ENCODE results near the gene STK10. TPM values are rescaled to one million over a fixed set of nuclear protein-coding genes. Genes with fewer than 3 reads are reported as not detected.

The STK10 gene
- total RNA-seq, 2 experiments from 2014 or later: 211 to 229 TPM

DNA sequence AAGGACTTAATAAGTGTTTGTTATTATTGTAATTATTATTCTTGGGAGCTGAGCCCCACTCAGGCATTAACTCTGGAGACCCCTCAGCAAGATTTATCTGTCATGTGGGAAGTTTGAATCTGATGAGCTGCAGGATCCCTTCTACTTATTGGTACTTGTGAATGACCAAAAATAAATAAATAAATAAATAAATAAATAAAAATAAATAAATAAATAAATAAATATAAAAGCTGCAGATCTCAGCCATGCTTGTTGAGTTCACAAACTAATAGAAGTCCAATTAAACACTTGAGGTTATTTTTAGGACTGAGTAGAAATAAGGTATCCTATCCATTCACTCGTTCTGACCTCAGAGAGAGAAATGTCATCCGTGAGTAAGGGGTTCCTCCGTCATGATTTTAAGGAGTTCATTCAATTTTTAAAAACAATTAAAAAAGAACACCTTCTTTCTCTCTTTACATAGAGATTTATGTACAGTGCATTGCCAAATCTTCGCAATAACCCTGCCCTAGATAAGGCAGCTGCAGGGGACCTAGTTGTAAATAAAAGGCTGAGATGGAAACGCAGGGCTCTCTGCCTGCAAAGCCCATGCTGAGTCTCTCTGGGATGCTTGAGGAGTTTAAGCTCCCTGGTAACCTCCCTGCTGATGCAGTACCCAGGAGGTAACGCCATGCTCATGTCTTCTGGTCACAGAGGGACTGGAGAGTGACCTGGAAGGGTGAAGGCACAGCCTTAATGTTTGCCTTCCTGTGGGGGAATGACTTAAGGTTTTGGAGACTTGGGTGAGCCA is 7.2 kb upstream of the STK10 start:
- no peak for DNase-seq
- no peak overlapping the region for H3K4me3 Mint-ChIP-seq
- Histone ChIP-seq H3K27ac (ENCODE audit: low read depth in 1 of 2, low read length in 2 of 2) (no peak overlapping the region), H3K4me1 (ENCODE audit: insufficient read depth, low read length) (no peaks in the 10 kb centered on the region), H3K36me3 (ENCODE audit: insufficient read depth, low read length) (no peaks in the 10 kb centered on the region), H3K9me3 (ENCODE audit: control insufficient read depth in 1 of 2, insufficient read depth in 1 of 2, low read length in 2 of 2) (no peaks in the 10 kb centered on the region), H3K4me3 (ENCODE audit: low read length) (no peak overlapping the region), H3K27me3 (ENCODE audit: control insufficient read depth in 1 of 2, insufficient read depth in 2 of 2, low read length in 2 of 2) (peaks cover 0 to 2% of the 10 kb centered on the region in 2 experiments)
- H3K27ac Mint-ChIP-seq: no peak overlapping the region
- intact Hi-C loops (cut with DNase I, micrococcal nuclease): no loop called here
- TF ChIP-seq, protein P1, sequence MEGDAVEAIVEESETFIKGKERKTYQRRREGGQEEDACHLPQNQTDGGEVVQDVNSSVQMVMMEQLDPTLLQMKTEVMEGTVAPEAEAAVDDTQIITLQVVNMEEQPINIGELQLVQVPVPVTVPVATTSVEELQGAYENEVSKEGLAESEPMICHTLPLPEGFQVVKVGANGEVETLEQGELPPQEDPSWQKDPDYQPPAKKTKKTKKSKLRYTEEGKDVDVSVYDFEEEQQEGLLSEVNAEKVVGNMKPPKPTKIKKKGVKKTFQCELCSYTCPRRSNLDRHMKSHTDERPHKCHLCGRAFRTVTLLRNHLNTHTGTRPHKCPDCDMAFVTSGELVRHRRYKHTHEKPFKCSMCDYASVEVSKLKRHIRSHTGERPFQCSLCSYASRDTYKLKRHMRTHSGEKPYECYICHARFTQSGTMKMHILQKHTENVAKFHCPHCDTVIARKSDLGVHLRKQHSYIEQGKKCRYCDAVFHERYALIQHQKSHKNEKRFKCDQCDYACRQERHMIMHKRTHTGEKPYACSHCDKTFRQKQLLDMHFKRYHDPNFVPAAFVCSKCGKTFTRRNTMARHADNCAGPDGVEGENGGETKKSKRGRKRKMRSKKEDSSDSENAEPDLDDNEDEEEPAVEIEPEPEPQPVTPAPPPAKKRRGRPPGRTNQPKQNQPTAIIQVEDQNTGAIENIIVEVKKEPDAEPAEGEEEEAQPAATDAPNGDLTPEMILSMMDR (IDR thresholded peaks at IDR 0.05): no peak
- no peaks in the 10 kb centered on the region for H3K27me3 Mint-ChIP-seq
- H3K4me1 Mint-ChIP-seq (ENCODE audit: low read depth): no peaks in the 10 kb centered on the region
- CTCF ChIA-PET: no interaction called here
- no peaks in the 10 kb centered on the region for H3K36me3 Mint-ChIP-seq (ENCODE audit: low read depth)
- no peaks in the 10 kb centered on the region for H3K9me3 Mint-ChIP-seq
- ATAC-seq (ENCODE audit: poor library complexity): no peak
- POLR2A ChIA-PET: no interaction called here

GRCh38 chr5:172193872-172194271 is 5.8 kb upstream of the STK10 start, which contains the start of gene EFCAB9:
Gene EFCAB9, plus strand, starts transcription at chr5:172194172. Its CDS starts 1 bp downstream, at chr5:172194173.
- ATAC-seq (ENCODE audit: poor library complexity) (no peak), DNase-seq (no peak)
- Mint-ChIP-seq H3K36me3 (ENCODE audit: low read depth) (no peaks in the 10 kb centered on the region), H3K9me3 (no peaks in the 10 kb centered on the region), H3K27me3 (no peaks in the 10 kb centered on the region), H3K27ac (no peak within 1 kb of the TSS), H3K4me3 (no peak within 1 kb of the TSS), H3K4me1 (ENCODE audit: low read depth) (no peaks in the 10 kb centered on the region)
- H3K36me3 ChIP-seq (ENCODE audit: insufficient read depth, low read length): no peaks in the 10 kb centered on the region
- CTCF ChIA-PET: no interaction called here
- peaks cover under 1% of the 10 kb centered on the region for H3K4me1 ChIP-seq (ENCODE audit: insufficient read depth, low read length)
- H3K9me3 ChIP-seq (ENCODE audit: control insufficient read depth in 1 of 2, insufficient read depth in 1 of 2, low read length in 2 of 2): no peaks in the 10 kb centered on the region
- intact Hi-C loops (cut with DNase I, micrococcal nuclease): no loop called here
- TF ChIP-seq, protein P1 (IDR thresholded peaks at IDR 0.05): no peak
- no peak within 1 kb of the TSS for H3K27ac ChIP-seq (ENCODE audit: low read depth in 1 of 2, low read length in 2 of 2)
- H3K27me3 ChIP-seq (ENCODE audit: control insufficient read depth in 1 of 2, insufficient read depth in 2 of 2, low read length in 2 of 2): peaks cover 0 to 2% of the 10 kb centered on the region in 2 experiments
- no peak within 1 kb of the TSS for H3K4me3 ChIP-seq (ENCODE audit: low read length)
- POLR2A ChIA-PET: no interaction called here

DNA sequence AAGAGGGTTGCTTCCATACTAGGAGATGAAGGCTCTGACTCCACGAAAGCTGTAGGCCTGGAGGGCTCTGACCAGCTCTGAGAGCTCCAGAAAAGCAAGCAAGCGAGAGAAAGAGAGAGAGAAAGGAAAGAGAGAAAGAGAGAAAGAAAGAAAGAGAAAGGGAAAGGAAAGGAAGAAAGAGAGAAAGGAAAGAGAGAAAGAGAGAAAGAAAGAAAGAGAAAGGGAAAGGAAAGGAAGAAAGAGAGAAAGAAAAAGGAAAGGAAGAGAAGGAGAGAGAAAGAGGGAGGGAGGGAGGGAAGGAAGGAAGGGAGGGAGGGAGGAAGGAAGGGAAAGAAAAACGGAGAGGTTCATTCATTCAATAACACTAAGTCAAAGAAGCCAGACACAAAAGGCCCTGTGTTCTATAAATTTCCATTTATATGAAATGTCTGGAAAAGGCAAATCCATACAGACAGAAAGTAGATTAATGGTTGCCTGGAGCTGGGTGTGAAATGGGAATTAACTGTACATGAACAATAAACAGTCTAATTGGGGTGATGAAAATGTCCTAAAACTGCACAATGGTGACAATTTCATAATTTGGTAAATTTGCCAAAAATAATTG is 1.8 kb upstream of the STK10 start:
- Histone ChIP-seq H3K4me3 (ENCODE audit: low read length) (no peak overlapping the region), H3K36me3 (ENCODE audit: insufficient read depth, low read length) (peaks cover 3% of the 10 kb centered on the region), H3K4me1 (ENCODE audit: insufficient read depth, low read length) (peaks cover 22% of the 10 kb centered on the region), H3K27me3 (ENCODE audit: control insufficient read depth in 1 of 2, insufficient read depth in 2 of 2, low read length in 2 of 2) (no peaks in the 10 kb centered on the region), H3K27ac (ENCODE audit: low read depth in 1 of 2, low read length in 2 of 2) (no peak overlapping the region), H3K9me3 (ENCODE audit: control insufficient read depth in 1 of 2, insufficient read depth in 1 of 2, low read length in 2 of 2) (no peaks in the 10 kb centered on the region)
- CTCF ChIA-PET: interaction anchor here (0.6 to 4.6 kb wide), 4 partner anchors 16 to 83 kb away, joined by 3 to 49 read pairs (median 4); no protein-coding TSS in a partner anchor
- Mint-ChIP-seq H3K4me1 (ENCODE audit: low read depth) (peaks cover 22% of the 10 kb centered on the region), H3K36me3 (ENCODE audit: low read depth) (peaks cover 30% of the 10 kb centered on the region), H3K9me3 (no peaks in the 10 kb centered on the region), H3K27ac (no peak overlapping the region), H3K4me3 (peak overlapping the region; percentile 34), H3K27me3 (no peaks in the 10 kb centered on the region)
- intact Hi-C loops (cut with DNase I, micrococcal nuclease): loop anchor here (2.0 to 10.0 kb wide), 8 partner anchors 37 to 865 kb away; partner anchors contain the start of genes FBXW11 (in 2 of the 2), CREBRF (in 1 of the 2), DUSP1 (in 1 of the 2) and UBTD2 (in 1 of the 2)
- no peak for ATAC-seq (ENCODE audit: poor library complexity)
- POLR2A ChIA-PET: interaction anchor here (0.9 to 9.0 kb wide), 5 partner anchors 14 to 120 kb away, joined by 3 to 592 read pairs (median 8); no protein-coding TSS in a partner anchor
- no peak for DNase-seq
- TF ChIP-seq, protein P1 (IDR thresholded peaks at IDR 0.05): no peak
